K562 (cell line): ENCODE measurements around the gene EIF1B. TPM values are rescaled to one million over a fixed set of nuclear protein-coding genes. Genes with fewer than 3 reads are reported as not detected.

ENCODE experiments used
- ATAC-seq: fragments of 200-7000 bp; cut with Tn5 transposase; 3 replicates; pipeline ENCODE4 v1.9.1; 2020; ENCODE audit warnings: moderate library complexity
- BruUV-seq: library from RNA; stranded (reverse); fragments of 400-500 nt; replicated peaks from 2 replicates; lab custom pipeline; 2021; lab: Mats Ljungman, UMichigan
- CTCF ChIA-PET: fragments of 300-600 bp; formaldehyde crosslinking; extraction: SDS; loops from one replicate; lab custom pipeline; 2021; ENCODE audit warnings: low intra/inter-chr PET ratio; lab: Yijun Ruan, JAX
- POLR2A ChIA-PET: fragments of 300-600, 350-650 bp; sonication (Branson Sonifier 250); formaldehyde crosslinking; extraction: SDS; loops from one replicate; lab custom pipeline; 2021; ENCODE audit warnings: antibody characterized with exemption, inconsistent platforms; lab: Yijun Ruan, JAX
- DNase-seq, 4 experiments: peaks; one replicate each; pipeline versions ENCODE4 v3.0.0 to v3.0.0-alpha.2; 2011 to 2018; ENCODE audit warnings: low spot score in 3 of 4, mixed read lengths in 3 of 4; ENCODE audit errors: extremely low read depth in 1 of 4
- FAIRE-seq: peaks from 2 replicates; lab custom pipeline; 2011; peaks lifted over from hg19 to GRCh38; lab: Jason Lieb, UNC
- H2AFZ ChIP-seq: 2 replicates; pipeline ENCODE4 v1.6.0; 2011; ENCODE audit warnings: low read depth, low read length, control low read depth, inconsistent platforms
- H3K27ac ChIP-seq: fragments of 200-600 bp; 3 replicates; pipeline ENCODE4 v1.8.0; 2011; ENCODE audit warnings: low read depth, mild to moderate bottlenecking, control low read depth, inconsistent platforms, low read length, moderate library complexity, mixed read lengths; ENCODE audit errors: extremely low read depth
- H3K27me3 ChIP-seq, 2 experiments: fragments of 300-600 bp in 1 of 2; 2 replicates in 1 of 2; 3 replicates in 1 of 2; pipeline versions ENCODE4 v1.6.0 to v1.8.0; 2011; ENCODE audit warnings: inconsistent platforms in 2 of 2, low read length in 2 of 2, mild to moderate bottlenecking in 1 of 2, mixed read lengths in 1 of 2, moderate library complexity in 1 of 2; ENCODE audit not compliant: control insufficient read depth in 2 of 2, insufficient read depth in 2 of 2
- H3K36me3 ChIP-seq: fragments of 300-600 bp; 3 replicates; pipeline ENCODE4 v1.8.0; 2011; ENCODE audit warnings: mild to moderate bottlenecking, low read length, inconsistent platforms; ENCODE audit not compliant: control insufficient read depth, insufficient read depth
- H3K4me1 ChIP-seq, 2 experiments: fragments of 200-600 bp in 1 of 2; replicated peaks in 1 of 2; 2 replicates in 1 of 2; 3 replicates in 1 of 2; pipeline versions ENCODE4 v1.5.1 to v1.8.0; 2011; ENCODE audit warnings: inconsistent platforms in 2 of 2, low read length in 2 of 2, mild to moderate bottlenecking in 1 of 2, mixed read lengths in 1 of 2, moderate library complexity in 1 of 2; ENCODE audit not compliant: control insufficient read depth in 2 of 2, insufficient read depth in 2 of 2
- H3K4me2 ChIP-seq: 2 replicates; pipeline ENCODE4 v1.6.1; 2011; ENCODE audit warnings: low read length, control low read depth, inconsistent platforms, mixed read lengths; ENCODE audit not compliant: insufficient read depth
- H3K4me3 ChIP-seq: fragments of 200-600 bp; sonication (generic), shearing (Covaris generic); 2 replicates; pipeline ENCODE4 v1.5.1; 2016; ENCODE audit warnings: control low read depth, inconsistent platforms
- H3K79me2 ChIP-seq: fragments of 200-600 bp; 3 replicates; pipeline ENCODE4 v1.8.0; 2011; ENCODE audit warnings: low read length, inconsistent platforms; ENCODE audit not compliant: control insufficient read depth, insufficient read depth
- H3K9ac ChIP-seq, 2 experiments: 2 replicates each; pipeline versions ENCODE4 v1.6.0 to v1.6.1; 2011; ENCODE audit warnings: low read depth in 2 of 2, low read length in 2 of 2, control low read depth in 1 of 2, inconsistent platforms in 1 of 2, mild to moderate bottlenecking in 1 of 2, mixed read lengths in 1 of 2; ENCODE audit not compliant: insufficient read depth in 1 of 2
- H3K9me1 ChIP-seq: one replicate; pipeline ENCODE4 v1.6.0; 2011; ENCODE audit warnings: inconsistent platforms, mild to moderate bottlenecking, low read length, moderate library complexity; ENCODE audit not compliant: control insufficient read depth, insufficient read depth
- H3K9me3 ChIP-seq: replicated peaks from 2 replicates; pipeline ENCODE4 v1.5.1; 2011; ENCODE audit warnings: low read depth, low read length, inconsistent platforms; ENCODE audit not compliant: control insufficient read depth, insufficient read depth
- H4K20me1 ChIP-seq: replicated peaks from 2 replicates; pipeline ENCODE4 v1.6.1; 2011; ENCODE audit warnings: low read length, inconsistent platforms, mixed read lengths; ENCODE audit not compliant: control insufficient read depth, insufficient read depth
- CREB3 ChIP-seq: fragments of 450-650 bp; conservative IDR thresholded peaks from 2 replicates; pipeline ENCODE4 v1.6.1; 2016; ENCODE audit warnings: missing genetic modification characterization, low read depth, mild to moderate bottlenecking, missing compliant biosample characterization, moderate library complexity
- E2F3 ChIP-seq: fragments of 250-450 bp; sonication (Bioruptor Pico); IDR thresholded peaks from 2 replicates; pipeline ENCODE4 v1.4.0; 2020; ENCODE audit warnings: mild to moderate bottlenecking
- ETV1 ChIP-seq: fragments of 450-650 bp; conservative IDR thresholded peaks from 2 replicates; pipeline ENCODE4 v1.6.1; 2016; ENCODE audit warnings: missing genetic modification characterization, control low read depth, low read depth, missing compliant biosample characterization
- HDAC8 ChIP-seq: fragments of 450-650 bp; IDR thresholded peaks from 2 replicates; pipeline ENCODE4 v1.6.1; 2016; ENCODE audit warnings: mild to moderate bottlenecking, missing genetic modification characterization, moderate library complexity, missing compliant biosample characterization
- MYC ChIP-seq, 2 experiments: fragments of 250-450 bp in 1 of 2; sonication (Bioruptor Pico) in 1 of 2; IDR thresholded peaks; 2 replicates each; pipeline versions ENCODE4 v1.5.1 to v1.6.1; 2012 to 2021; ENCODE audit warnings: low read depth in 2 of 2, borderline replicate concordance in 1 of 2, improper control_type of control experiment in 1 of 2, low read length in 1 of 2, mild to moderate bottlenecking in 1 of 2, moderate library complexity in 1 of 2
- SMARCA5 ChIP-seq: fragments of 450-650 bp; IDR thresholded peaks from 2 replicates; pipeline ENCODE4 v1.6.1; 2016
- TAF9B ChIP-seq: fragments of 450-650 bp; IDR thresholded peaks from 2 replicates; pipeline ENCODE4 v1.6.1; 2018; ENCODE audit warnings: mild to moderate bottlenecking; ENCODE audit not compliant: partially characterized antibody
- ZFP1 ChIP-seq: fragments of 450-650 bp; formaldehyde crosslinking; IDR thresholded peaks from 2 replicates; pipeline ENCODE4 v1.4.0; 2020; ENCODE audit warnings: mild to moderate bottlenecking, mixed read lengths
- ZNF780A ChIP-seq: fragments of 250-450 bp; sonication (Bioruptor Pico); IDR thresholded peaks from 2 replicates; pipeline ENCODE4 v1.5.0; 2021; ENCODE audit warnings: mild to moderate bottlenecking
- WGBS: fragments of 100-300 bp; shearing (Covaris generic); methylation state at CpG from one replicate; pipeline ENCODE4 v1.1.6; 2016; ENCODE audit warnings: low coverage, mixed read lengths; ENCODE audit not compliant: insufficient coverage; ENCODE audit errors: missing lambda C conversion rate; 5-methylcytosine and 5-hydroxymethylcytosine counted together
- in situ Hi-C: fragments of 300-500 bp; cut with MboI; formaldehyde crosslinking; loops from 4 replicates; pipeline ENCODE4 v1.15.0; 2018; ENCODE audit warnings: inconsistent platforms, mixed read lengths
- intact Hi-C: fragments of 100-400 bp; cut with micrococcal nuclease; formaldehyde crosslinking; loops from 2 replicates; pipeline ENCODE4 v1.14.2; 2022
- polyA plus RNA-seq, 8 experiments: library from polyadenylated mRNA; depleted of rRNA in 4 of 8; stranded (reverse) in 5 of 8; unstranded in 3 of 8; fragments of >200 nt; fragmentation: Nextera tagmentation in 2 of 8; fragmentation: Illumina TruSeq in 1 of 8; extraction: Ambion mirVana in 2 of 8; extraction: Trizol in 1 of 8; gene quantifications; 2 replicates each; pipeline versions ENCODE4 v1.2.1 to v1.2.3, GENCODE V29; 2011 to 2014; ENCODE audit warnings: inconsistent platforms in 1 of 8, missing spikeins in 1 of 8
- total RNA-seq, 7 experiments: library from RNA; depleted of rRNA in 6 of 7; stranded (reverse); fragments of >200 nt in 6 of 7; fragmentation: Illumina TruSeq in 2 of 7; extraction: Trizol in 2 of 7; gene quantifications; 2 replicates each; pipeline versions ENCODE4 v1.2.1 to v1.2.3, GENCODE V29; 2011 to 2021; ENCODE audit warnings: low replicate concordance in 1 of 7

Gene EIF1B
- total and polyA plus RNA-seq, 9 of the 15 experiments (the other 6 are each of a cell fraction or from before 2014, with no cell fraction given), result 18.1 to 184 (median 78.9) TPM

GRCh38 chr3:40290396-40290795 is 19.1 kb upstream of the EIF1B start:
- ATAC-seq (peak; percentile 70), FAIRE-seq (no peak), DNase-seq (no peak)
- Histone ChIP-seq H3K9ac (0 out of 4 replicates have a peak overlapping the region, but pooled peaks of 1 of the 2 experiments have one; percentile 60), H2AFZ (no peak overlapping the region; the same call in 1 of the 2 replicates), H3K79me2 (no peaks in the 10 kb centered on the region), H4K20me1 (no peaks in the 10 kb centered on the region), H3K9me3 (no peaks in the 10 kb centered on the region), H3K27ac (no peak overlapping the region), H3K4me3 (no peak overlapping the region), H3K27me3 (no peaks in the 10 kb centered on the region), H3K36me3 (no peaks in the 10 kb centered on the region), H3K4me1 (peaks cover 5 to 6% of the 10 kb centered on the region in 2 experiments; a peak in 4 of 5 replicates), H3K4me2 (peak overlapping the region; percentile 37; the same call in 1 of the 2 replicates), H3K9me1 (no peaks in the 10 kb centered on the region)
- in situ Hi-C loops, result no loop called here
- BruUV-seq, result no TSS peak
- intact Hi-C loops, result no loop called here
- ChIA-PET POLR2A (interaction anchor here (0.9 to 1.6 kb wide), 7 partner anchors 9 to 167 kb away, joined by 3 to 7 read pairs (median 4); partner anchors contain the start of genes EIF1B and RPL14), CTCF (no interaction called here)
- no peak for TF ChIP-seq HDAC8 (tag)
- TF ChIP-seq SMARCA5, result no peak
- TF ChIP-seq CREB3 (tag), result 0 out of 2 replicates have a peak, but pooled peaks have one; percentile 39
- TF ChIP-seq ZNF780A (CRISPR knock-in tag), result no peak
- TF ChIP-seq TAF9B, result no peak
- no peak for TF ChIP-seq ZFP1 (CRISPR knock-in tag)
- TF ChIP-seq MYC (IDR thresholded peaks at IDR 0.05; ENCODE audit: low read depth, low read length), result no peak
- TF ChIP-seq MYC (CRISPR knock-in tag; IDR thresholded peaks at IDR 0.05; ENCODE audit: borderline replicate concordance, low read depth), result no peak
- TF ChIP-seq ETV1 (tag), result no peak
- no peak for TF ChIP-seq E2F3 (CRISPR knock-in tag)
- WGBS, result 49% methylated on average over 6 of the region's 6 CpGs
